GM12873 (cell line): ENCODE data around the gene PHC2.

Source experiments
- TF ChIP-seq, protein P1 (sequence below): IDR thresholded peaks from 2 replicates; pipeline ENCODE4 v1.5.1; 2012; ENCODE audit warnings: low read depth, mild to moderate bottlenecking, moderate library complexity, low read length, control low read depth; ENCODE audit not compliant: insufficient read depth; ENCODE audit errors: missing control alignments

Gene PHC2

DNA sequence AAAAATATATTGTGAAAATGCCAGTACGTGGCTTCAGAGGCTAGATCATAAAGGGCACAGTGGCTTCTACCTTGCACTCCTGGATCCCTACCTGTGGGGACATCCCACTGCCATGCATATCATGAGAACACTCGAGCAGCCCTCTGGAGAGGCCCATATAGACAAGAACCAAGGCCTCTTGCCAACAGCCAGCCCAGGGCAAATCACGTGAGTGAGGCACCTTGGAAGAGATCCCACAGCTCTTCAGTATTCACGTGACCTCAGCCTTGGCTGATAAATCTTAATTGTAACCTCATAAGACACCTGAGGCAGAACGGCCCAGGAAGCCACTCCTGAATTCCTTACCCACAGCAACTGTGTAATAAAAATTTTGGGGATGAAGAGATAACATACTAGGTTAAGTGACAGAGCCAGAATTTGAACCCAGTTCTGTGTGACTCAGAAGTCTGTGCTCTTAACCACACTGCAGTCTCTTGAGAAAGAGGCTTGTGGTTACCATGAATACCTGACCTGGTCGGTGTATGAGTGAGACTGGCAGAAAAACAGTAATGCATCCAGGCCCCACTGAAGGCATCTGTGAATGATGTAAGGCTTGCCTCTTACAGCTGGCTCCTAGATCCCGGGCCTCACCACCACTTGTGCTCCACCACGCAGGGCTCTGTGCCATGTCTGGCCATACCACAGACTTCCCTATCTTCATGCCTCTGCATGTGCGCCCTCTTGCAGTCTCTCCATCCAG lies 103.1 kb downstream of the PHC2 start:
- TF ChIP-seq, protein P1, sequence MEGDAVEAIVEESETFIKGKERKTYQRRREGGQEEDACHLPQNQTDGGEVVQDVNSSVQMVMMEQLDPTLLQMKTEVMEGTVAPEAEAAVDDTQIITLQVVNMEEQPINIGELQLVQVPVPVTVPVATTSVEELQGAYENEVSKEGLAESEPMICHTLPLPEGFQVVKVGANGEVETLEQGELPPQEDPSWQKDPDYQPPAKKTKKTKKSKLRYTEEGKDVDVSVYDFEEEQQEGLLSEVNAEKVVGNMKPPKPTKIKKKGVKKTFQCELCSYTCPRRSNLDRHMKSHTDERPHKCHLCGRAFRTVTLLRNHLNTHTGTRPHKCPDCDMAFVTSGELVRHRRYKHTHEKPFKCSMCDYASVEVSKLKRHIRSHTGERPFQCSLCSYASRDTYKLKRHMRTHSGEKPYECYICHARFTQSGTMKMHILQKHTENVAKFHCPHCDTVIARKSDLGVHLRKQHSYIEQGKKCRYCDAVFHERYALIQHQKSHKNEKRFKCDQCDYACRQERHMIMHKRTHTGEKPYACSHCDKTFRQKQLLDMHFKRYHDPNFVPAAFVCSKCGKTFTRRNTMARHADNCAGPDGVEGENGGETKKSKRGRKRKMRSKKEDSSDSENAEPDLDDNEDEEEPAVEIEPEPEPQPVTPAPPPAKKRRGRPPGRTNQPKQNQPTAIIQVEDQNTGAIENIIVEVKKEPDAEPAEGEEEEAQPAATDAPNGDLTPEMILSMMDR = no peak

DNA sequence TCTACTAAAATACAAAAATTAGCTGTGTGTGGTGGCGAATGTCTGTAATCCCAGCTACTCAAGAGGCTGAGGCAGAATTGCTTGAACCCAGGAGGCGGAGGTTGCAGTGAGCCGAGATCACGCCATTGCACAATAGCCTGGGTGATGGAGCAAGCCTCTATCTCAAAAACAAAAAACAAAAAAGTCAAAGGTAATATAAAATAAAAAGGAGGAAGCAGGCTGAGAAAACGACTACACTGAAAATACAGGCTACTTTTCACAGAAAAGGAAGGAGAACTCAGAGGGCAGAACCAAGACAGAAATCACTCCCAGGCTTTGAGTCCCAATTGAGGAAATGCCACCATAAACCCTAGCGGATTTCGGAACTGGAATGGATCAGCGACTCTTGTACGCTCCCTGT lies 104.1 kb downstream of the PHC2 start:
- TF ChIP-seq, protein P1 = no peak

DNA sequence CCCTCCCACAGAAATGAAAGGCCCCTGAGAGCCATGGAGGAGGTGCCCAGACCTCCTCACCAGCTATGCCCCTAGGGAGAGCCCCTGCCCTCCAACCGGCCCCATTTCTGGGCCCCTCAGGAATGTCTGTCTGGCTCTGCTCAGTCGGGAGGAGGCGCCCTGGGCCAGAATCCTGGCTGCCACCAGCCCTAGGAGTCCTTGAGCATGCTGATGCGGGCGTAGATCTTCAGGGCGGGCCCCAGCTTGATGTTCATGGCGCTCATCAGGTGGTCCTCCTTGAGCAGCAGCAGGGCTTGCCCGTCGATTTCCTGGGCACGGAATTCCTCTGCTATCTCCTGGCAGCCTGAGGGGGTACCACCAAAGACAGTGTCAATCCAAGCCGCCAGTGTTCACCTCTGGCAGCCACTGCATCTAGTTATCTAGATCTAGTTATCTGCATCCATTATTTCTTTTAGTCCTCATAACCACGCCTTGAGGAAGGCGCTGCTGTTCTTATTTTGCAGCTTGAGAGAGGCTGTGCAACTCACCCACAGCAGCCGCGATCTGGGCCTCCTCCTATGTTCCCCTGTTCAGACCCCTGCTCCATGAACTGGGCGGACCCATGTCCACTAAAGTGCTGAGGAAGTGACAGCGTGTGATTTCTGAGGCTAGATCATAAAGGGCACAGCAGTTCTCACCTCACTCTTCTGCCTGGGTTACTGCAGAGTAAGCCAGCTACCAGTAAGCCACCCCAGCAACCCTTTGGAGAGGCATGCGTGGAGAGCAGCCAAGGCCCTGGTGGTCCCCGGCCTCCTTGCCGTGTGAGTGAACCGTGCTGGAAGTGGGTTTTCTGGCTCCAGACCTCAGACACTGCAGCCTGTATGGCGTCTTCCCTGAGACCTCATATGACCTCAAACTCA lies 106.0 kb downstream of the PHC2 start:
- TF ChIP-seq, protein P1 = no peak

DNA sequence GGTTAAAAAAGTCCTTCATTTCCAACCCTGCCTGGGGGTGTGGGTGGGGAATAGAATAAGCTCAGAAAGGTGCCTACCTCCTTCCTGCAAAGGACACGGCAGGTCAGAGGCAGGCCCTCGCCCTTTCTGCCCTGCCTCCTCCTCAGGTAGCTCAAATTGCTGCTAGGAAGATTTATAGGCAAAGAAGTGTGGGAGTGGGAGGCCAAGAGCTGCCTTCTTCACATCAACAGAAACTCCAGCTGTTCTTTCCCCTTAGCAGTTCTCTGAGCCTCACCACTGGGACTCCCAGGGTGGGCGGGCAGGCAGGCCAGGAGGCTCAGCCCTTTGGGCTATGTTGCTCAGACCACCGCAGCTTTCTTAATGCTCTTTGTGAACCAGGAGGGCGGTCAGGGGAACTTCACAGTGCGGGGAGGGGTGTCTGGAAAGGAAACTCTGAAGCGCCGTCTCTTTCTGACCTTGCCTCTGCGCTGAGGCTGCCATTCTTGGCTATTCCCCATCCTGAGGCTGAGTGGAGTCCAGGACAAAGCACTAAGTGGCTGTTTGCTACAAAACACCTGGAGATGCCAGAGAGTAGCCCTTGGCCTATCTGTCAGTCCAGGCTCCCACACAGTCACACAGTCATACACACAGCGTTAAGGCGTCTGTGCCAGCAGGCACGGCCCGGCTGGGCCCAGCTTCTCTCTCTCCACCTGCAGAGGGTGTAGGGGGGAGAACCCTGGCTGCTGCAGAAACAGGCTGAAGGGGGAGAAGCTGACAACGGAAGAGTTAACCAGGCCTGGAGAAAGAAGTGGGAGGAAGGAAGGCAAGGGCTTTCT lies 107.0 kb downstream of the PHC2 start:
- TF ChIP-seq, protein P1 = no peak

DNA sequence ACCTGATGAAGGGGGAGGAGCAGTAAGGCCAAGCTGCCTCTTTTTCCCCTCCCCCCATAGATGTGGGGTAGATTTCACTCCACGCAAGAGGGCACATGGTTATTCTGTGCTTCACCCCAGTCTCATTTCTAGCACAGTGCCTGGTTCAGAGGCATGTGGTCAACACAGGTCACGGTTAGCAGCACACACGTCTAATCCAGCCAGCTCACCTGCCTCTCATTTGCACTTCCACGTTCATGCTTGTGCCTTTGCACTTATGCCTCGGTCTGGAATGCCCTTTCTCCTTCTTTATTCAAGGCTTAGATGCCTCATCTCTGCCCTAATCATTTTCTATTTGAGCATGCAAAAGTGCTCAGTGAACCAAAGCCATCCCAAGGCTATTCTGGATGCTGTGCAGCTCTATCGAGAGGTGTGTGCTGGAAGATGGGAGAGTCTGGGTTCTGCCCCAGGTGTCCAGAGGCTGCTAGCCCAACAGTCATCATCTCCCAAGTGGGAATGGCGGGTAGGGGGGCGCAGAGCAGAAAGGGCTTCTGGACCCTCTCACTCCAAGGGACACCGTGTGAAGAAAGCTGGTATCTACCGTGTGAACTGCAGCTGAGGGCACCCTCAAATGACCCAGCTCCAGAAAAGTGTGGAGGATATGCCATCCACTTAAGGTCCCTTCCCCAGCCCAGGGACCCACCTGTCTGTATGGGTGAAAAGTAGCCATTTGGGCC lies 107.9 kb downstream of the PHC2 start:
- TF ChIP-seq, protein P1 = no peak

DNA sequence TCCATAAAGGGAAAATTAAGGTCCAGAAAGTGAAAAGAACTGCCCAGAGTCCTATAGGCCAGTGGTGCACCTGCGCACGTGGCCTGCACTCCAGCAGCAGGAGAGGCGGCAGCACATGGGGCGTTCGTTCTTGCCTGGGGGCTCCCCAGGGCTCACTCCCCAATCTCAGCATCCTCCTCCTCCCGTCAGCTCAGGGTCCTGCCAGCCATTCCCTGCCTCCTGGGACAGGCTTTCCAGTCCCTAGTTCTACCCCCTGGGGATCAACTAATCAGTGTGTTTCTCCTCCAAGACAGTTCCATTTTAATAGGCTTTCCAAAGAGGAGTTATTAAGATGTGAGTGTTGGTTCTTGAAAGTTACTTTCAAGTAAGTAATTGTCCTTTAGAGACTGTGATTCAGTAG lies 108.8 kb downstream of the PHC2 start:
- TF ChIP-seq, protein P1 = no peak
